ENCODE results near the gene CD46.
"Not testable (repeated sequence)": the region's sequence is repeated elsewhere in the genome, so short reads cannot be mapped to it uniquely, and the experiment has no call there.

CD46 gene

DNA sequence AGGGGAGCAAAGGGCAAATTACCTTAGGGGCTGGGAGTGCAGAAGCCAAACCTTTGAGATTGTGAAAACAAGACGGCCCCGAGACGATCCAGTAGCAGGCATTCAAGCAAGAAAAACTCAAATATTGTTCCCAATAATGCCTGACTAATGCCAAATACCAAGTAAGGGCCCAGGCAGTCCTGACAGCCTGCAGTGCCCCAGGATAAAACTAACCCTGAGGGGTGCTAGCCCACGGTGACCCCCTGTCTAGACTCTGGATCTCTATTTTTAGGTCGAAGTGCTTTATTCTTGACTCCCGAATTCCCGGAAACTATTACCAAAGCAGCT lies 428 bp upstream of the CD46 start:
- not testable (repeated sequence) for DNase-seq

DNA sequence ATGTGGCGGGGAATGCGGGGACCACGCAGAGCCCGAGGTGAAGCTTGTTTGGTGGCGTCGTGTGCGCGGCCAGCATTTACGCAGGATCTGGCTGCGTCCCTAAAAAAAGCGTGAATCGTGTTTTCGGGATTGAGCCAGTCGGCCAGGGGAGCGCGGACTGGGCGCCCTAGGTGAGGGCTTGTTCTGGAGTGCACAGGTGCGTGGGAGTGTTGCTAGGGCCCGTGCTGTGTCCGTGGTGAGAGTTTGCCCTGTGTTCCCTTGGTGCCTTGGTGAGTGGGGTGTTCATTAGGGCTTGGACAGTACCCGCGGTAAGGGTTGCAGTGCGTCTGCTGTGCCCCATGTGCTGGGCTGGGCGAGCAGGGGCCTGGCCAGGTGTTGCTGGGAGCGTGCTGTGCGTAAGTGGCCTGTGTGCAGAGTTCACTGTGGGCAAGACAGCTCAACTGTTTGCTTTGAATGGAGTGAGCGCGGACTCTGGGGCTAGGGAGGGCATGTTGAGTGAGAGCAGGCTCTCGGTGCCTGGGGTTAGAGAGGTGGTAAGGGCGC lies 673 bp downstream of the CD46 start:
- DNase-seq: no peak

DNA sequence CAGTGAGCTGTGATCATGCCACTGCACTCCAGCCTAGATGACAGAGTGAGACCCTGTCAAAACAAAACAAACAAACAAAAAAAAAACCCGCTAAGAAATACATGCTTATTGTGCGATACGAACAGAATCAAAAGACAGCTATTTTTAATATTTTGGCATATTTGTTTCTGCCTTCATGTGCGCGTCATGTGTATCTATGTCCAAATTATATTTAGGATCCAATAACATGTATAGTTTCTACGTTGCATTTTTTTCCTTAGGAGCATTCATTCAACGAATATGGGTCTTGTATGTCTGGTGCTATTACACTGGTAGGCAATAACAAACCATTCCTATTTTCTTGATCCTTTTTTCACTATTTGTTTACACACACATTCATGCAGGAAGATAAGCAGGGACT lies 1.8 kb downstream of the CD46 start:
- DNase-seq: no peak

DNA sequence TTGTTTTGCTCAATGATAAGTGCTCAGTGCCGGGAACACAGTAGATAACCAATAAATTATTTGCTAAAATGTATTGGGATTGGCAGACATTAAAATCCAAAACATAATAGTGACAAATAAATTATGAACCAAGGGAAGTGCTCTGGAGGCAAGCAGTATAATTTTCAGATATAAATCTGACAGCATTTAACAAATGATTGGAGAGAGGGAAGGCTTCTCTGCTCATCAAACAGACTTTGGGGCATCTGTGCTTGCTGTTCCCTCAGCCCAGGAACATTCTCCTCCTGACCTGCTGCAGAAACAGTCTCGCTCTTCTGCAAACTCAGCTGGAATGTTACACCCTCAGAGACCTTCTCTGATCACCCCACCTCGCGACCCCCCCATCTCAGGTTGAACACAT lies 2.2 kb downstream of the CD46 start:
- no peak for DNase-seq

DNA sequence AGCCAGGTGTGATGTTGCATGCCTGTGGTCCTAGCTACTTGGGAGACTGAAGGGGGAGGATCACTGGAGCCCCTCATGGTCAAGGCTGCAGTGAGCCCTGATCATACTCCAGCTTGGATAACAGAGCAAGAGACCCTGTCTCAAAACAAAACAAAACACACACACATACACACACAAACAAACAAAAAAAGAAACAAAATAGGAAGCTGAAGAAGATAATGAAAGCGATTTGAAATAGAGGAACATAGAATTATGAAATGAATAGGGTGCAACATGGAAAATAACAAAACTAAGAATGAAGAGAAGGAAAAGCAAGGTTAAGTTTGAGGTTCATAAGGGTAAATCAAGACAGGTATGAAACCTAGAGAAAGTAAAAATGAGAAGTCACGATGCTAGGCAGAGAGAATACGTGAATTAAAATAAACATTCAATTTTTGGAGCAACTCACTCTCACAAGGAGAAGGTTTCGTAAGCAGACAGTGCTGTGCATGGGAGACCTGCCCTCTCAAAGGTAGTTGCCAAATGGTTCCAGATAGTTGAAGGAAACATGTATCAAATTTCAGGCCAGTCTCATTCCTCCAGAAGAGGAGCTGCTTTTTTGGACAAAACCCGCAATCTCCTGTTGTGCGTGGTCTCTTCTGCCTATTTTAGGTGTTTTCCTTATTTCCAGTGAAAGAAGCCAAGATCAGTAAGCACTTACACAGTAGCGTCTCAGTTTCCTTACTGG lies 3.3 kb downstream of the CD46 start:
- no peak for DNase-seq

DNA sequence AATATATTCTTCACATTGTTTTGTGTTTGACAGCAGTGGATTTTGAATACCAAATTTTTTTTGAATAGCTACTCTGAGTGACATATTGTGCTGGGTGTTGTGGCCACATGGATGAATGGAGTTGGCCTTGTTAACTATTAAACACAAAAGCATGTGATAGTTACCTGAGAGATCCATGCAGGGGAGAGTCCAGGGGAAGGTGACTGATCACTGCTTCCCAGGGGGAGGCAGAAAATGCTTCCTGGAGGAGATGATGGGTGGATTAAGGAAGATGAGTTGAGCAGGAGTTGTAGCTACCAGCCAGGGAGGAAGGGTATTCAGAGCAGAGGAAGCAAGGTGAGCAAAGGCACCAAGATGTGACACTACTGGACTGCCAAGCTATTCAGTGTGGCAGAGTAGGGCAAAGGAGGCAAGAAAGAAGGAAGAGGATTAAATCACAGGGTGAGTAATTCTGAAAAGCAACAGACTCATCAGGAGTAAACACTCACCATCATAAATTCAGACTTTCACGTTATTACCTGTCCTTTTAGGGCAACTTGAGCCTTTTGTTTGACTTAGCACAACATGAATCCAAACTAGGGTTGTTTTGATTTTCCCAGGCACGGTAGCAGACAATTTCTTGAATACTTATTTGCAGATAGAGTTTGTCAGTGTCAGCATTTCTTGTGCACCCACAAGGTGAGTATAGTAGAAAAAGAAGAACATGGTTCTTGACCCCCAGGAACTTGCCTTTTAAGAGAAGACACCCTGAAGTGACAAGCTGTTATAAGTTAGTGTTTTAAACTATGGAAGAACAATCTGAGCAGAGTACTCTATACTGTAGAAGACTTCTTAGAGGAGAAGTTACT lies 4.2 kb downstream of the CD46 start:
- no peak for DNase-seq

DNA sequence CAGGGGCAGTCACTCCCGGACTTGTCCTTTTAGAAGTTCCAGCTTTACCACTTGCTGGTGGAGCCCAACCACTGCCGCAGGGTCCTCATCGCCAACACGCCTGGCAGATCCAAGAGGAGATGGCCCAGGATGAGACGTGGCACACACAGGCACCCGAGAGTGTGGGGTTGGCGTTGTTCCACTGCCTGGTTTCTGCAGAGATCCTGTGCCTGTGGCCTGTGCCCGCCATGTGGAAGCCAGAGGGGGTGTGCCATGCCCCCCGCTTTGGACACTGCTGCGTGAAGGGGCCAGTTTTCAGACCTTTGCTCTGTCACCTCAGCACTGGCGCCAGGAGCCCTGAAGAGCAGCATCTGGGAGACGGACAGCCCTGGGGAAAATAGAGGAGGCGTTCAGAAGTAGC lies 10.8 kb downstream of the CD46 start:
- DNase-seq: no peak

DNA sequence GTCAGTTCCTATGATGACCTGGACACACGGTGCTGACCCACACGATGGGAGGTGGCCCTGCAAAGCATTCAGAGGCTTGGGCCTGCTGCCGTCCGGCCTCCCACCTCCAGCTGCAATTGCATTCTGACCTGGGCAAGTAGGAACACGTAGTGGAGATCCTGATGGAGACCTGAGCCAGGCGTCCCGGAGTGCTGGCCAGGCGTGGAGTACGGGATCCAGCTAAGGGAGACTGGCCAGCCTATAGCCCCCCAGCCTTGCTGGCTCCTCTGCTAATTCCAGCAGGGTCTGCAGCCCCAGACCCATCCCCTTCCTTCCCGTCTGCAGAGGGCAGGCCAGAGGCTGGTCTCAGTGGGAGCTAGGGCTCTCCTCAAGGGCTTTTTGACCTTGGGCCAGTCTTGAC lies 11.2 kb downstream of the CD46 start:
- DNase-seq: no peak

DNA sequence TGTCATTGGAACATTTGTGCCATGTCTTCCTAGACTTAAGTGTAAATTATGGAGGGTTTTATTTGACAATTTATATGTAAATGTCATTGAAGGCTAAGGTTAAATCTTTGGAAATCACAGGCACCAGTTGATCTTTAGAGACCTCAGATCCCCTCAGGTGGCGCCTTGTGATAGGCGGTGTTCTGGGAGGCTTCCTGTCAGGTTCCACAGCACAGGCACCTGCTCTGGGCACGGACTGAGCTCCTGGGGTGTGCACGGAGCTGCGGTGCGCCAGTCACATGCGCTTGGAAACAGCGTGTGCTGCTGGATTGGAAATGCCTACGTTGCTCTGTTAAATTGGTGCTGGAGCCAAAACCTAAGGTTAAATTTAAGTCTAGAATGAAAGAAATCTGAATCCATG lies 12.1 kb downstream of the CD46 start:
- no peak for DNase-seq

DNA sequence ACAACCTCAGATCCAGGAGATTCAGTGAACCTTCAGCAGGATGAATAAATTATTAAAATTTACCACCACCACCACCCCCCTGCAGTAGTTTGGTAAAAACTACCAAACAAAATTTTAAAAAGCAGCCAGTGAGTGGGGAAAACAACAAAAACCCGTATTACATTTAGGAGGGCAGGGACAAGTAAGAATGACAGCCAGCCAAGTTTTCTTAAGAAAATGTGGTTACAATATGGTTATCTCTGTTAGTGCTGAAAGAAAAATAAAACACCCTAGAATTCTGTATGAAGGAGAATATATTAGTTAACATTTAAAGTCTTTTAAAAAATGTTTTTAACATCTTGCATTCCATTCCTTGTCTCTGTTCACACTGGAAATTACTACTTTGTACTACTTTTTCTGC lies 14.7 kb downstream of the CD46 start:
- no peak for DNase-seq

DNA sequence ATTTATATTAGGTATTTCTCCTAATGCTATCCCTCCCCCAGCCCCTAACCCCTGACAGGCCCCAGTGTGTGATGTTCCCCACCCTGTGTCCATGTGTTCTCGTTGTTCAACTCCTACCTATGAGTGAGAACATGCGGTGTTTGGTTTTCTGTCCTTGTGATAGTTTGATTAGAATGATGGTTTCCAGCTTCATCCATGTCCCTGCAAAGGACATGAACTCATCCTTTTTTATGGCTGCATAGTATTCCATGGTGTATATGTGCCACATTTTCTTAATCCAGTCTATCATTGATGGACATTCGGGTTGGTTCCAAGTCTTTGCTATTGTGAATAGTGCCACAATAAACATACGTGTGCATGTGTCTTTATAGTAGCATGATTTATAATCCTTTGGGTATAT lies 18.7 kb downstream of the CD46 start:
- not testable (repeated sequence) for DNase-seq

DNA sequence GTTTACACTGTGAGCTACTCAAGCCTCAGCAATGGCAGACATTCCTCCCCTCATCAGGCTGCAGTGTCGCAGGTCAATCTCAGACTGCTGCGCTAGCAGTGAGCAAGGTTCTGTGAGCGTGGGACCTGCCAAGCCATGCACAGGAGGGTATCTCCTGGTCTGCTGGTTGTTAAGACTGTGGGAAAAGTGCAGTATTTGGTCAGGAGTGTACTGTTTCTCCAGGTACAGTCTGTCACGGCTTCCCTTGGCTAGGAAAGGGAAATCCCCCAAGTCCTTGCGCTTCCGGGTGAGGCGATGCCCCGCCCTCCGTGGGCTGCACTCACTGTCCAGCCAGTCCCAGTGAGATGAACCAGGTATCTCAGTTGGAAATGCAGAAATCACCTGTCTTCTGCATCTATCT lies 24.2 kb downstream of the CD46 start:
- DNase-seq: not testable (repeated sequence)

DNA sequence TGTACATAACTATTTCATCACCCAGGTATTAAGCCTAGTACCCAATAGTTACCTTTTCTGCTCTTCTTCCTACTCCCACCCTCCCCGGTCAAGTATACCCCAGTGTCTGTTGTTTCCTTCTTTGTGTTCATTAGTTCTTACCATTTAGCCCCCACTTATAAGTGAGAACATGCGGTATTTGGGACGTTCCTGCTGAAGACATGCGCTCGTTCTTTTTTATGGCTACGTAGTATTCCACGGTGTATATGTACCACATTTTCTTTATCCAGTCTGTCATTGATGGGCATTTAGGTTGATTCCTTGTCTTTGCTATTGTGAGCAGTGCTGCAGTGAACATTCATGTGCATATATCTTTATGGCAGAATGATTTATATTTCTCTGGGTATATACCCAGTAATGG lies 25.6 kb downstream of the CD46 start:
- not testable (repeated sequence) for DNase-seq

DNA sequence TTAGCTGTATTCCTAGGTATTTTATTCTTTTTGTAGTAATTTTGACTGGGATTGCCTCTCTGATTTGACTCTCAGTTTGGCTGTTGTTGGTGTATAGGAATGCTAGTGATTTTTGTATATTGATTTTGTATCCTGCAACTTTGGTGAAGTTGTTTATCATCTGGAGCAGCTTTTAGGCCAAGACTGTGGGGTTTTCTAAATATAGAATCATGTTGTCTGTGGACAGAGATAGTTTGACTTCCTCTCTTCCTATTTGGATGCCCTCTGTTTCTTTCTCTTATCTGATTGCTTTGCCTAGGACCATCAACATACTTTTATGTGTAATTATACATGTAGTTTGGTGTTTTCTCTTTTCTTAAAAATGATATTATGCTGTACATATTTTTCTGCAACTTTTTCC lies 27.2 kb downstream of the CD46 start:
- no peak for DNase-seq

DNA sequence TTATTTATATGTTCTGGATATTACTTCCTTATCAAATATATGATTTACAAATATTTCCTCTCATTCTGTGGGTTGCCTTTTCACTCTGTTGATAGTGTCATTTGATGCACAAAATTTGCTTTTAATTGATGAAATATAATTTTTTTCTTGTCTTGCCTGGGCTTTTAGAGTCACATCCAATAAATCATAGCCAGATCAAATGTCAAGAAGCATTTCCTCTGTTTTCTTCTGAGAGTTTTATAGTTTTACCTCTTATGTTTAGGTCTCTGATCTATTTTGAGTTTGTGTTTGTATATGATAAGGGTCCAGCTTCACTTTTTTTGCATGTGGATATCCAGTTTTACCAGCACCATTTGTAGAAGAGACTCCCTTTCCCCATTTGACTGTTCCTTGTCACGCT lies 29.5 kb downstream of the CD46 start:
- no peak for DNase-seq

DNA sequence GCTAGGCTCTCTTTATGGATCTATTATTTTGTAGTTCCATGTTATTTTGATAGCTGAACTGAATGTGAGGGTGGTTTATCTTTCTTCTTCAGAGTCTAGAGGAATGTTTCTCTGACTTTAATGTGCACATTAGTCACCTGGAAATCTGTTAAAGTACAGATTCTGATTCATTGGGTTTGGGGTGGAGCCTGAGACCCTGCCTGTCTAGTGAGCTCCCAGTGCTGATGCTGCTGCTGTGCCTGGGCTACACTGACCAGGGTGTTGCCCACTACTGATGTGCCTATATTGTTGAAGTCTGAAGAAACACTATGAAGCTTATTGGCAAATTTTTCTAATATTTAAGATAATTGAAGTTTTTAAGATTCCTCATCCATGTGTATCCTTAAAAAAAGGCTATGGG lies 35.9 kb downstream of the CD46 start:
- no peak for DNase-seq

DNA sequence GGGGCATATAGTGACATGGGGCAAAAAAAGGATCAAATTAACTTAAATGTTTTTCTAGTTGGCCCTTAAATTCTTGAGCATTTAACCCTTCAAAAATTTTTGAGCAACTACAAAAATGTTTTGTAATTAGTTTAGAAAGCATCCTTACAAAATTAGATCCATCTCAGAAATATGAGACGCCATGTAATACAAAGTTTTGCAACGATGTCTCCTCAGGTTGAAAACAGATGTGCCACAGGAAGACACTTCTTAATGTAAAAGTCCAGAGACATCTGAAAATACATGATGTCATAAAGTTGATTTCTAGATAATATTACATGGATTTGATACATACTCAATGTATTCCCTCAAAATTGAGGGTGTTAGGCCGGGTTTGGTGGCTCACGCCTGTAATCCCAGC lies 37.5 kb downstream of the CD46 start:
- DNase-seq: no peak

DNA sequence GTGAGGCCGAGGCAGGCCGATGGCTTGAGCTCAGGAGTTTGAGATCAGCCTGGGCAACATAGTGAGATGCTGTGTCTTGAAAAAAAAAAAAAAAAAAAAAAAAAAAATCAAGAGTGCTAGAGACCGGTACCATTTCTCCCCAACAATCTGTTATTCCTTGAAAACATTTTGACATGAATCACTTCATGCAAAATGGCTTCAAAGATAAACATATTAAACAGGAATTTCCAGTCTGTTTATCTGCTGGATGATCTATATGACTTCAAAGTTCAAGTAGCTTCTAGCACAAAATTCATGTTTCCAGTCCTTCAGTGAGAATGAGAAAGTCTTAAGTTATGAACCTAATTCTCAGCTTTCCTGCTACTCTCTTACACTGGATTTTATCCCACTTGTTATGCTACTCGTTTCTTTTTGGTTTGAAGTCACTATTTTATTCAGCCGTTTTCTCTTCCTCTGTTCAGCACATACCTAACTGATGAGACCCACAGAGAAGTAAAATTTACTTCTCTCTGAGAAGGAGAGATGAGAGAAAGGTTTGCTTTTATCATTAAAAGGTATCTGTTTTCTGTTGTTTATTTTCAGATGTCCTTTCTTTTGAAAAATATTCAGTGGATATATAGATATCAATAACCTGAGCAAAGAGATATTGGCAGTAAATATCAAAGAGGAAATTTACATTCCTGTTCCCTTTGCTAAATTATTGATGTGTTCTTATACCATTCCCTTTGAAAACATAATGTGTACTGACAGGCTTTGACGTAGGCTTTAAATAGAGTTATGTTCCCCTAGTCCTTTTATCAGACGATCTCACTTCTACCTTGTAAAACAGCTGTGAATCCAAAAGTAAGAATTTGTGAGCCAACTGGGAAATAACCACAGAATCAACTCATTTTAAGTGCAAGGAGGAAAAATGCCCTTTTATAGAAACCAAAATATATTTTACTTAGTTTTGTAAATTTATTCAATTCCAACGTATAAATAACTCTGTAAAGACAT lies 38.2 kb downstream of the CD46 start:
- DNase-seq: no peak

DNA sequence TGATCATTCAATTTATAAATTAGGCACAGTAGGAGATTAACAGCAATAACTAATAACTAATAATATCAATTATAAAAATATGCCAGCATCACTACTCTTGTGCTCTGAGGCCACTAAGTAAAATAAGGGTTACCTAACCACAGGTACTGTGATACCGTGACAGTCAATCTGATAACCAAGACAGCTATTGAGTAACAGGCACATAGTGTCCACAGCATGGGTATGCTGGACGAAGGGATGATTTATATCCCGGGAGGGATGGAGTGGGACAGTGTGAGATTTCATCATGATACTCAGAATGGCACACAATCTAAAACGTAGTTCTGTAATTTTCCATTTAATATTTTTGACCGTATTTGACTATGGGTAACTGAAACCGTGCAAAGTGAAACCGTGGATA lies 39.4 kb downstream of the CD46 start:
- DNase-seq: no peak

DNA sequence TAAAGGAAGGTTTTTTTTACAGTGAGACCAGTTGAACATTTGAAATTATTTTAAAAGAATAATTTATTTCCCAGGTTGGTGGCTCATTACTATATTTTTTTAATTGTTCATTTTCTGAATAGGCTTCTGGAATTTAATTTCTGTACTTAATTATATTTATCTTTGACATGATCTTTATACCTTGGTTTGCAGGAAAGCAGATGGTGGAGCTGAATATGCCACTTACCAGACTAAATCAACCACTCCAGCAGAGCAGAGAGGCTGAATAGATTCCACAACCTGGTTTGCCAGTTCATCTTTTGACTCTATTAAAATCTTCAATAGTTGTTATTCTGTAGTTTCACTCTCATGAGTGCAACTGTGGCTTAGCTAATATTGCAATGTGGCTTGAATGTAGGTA lies 41.5 kb downstream of the CD46 start:
- DNase-seq: no peak

DNA sequence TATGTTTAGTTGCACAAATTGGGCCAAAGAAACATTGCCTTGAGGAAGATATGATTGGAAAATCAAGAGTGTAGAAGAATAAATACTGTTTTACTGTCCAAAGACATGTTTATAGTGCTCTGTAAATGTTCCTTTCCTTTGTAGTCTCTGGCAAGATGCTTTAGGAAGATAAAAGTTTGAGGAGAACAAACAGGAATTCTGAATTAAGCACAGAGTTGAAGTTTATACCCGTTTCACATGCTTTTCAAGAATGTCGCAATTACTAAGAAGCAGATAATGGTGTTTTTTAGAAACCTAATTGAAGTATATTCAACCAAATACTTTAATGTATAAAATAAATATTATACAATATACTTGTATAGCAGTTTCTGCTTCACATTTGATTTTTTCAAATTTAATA lies 43.0 kb downstream of the CD46 start:
- no peak for DNase-seq

DNA sequence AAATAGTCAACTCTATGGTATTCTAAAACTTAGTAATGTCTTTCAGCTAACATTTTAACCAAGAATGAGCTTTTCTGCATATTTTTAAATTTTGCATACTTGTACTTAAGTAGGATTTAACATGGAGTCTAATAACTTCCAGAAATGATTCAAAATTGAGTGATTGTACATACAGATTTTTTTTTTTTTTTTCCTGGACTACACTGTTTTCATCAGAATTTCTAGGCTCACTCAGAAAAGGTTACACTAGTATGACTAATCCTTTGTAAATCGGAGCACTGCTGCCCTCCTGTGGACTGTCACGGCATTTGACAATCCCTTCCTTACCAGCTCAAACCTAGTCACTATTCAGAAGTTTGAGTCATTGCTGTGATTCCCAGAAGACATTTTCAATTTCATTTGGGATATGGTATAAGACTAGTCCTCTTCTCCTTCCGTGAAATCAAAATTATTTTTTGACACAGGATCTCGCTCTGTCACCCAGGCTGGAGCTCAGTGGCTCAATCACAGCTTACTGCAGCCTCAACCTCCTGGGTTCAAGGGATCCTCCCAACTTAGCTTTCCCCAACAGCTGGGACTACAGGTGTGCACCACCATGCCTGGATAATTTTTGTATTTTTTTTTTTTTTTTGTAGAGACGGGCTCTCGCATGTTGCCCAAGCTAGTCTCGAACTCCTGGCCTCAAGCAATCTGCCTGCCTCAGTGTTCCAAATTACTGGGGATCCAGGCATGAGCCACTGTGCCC lies 45.5 kb downstream of the CD46 start:
- peak; percentile 18 for DNase-seq
